H9 (cell line): ENCODE results near the gene NEK11. TPM values are rescaled to one million over a fixed set of nuclear protein-coding genes. Genes with fewer than 3 reads are reported as not detected.

ENCODE experiments used
- DNase-seq: peaks from one replicate; pipeline ENCODE4 v3.0.0-alpha.2; 2017
- H2AFZ ChIP-seq: one replicate; pipeline ENCODE4 v1.6.1; 2013; ENCODE audit warnings: mild to moderate bottlenecking, low read length, control low read depth, moderate library complexity
- H2AK5ac ChIP-seq: 2 replicates; pipeline ENCODE4 v1.6.1; 2013; ENCODE audit warnings: low read length, control low read depth, mixed read lengths; ENCODE audit not compliant: insufficient read length
- H2BK120ac ChIP-seq: one replicate; pipeline ENCODE4 v1.6.1; 2013; ENCODE audit warnings: low read depth, mild to moderate bottlenecking, low read length, control low read depth, inconsistent platforms; ENCODE audit not compliant: poor library complexity, severe bottlenecking
- H2BK12ac ChIP-seq: 2 replicates; pipeline ENCODE4 v1.6.1; 2013; ENCODE audit warnings: low read length, control low read depth, mixed read lengths, low read depth; ENCODE audit not compliant: insufficient read length
- H2BK15ac ChIP-seq: 2 replicates; pipeline ENCODE4 v1.6.1; 2013; ENCODE audit warnings: low read depth, low read length, control low read depth
- H2BK20ac ChIP-seq: one replicate; pipeline ENCODE4 v1.6.1; 2013; ENCODE audit warnings: low read depth, mild to moderate bottlenecking, low read length, control low read depth, inconsistent platforms; ENCODE audit not compliant: poor library complexity, severe bottlenecking
- H2BK5ac ChIP-seq: 2 replicates; pipeline ENCODE4 v1.6.1; 2013; ENCODE audit warnings: low read length, control low read depth, mixed read lengths; ENCODE audit not compliant: insufficient read length
- H3K14ac ChIP-seq: 2 replicates; pipeline ENCODE4 v1.6.1; 2013; ENCODE audit warnings: low read length, control low read depth; ENCODE audit not compliant: insufficient read depth
- H3K18ac ChIP-seq: 2 replicates; pipeline ENCODE4 v1.6.1; 2013; ENCODE audit warnings: low read depth, mild to moderate bottlenecking, mixed read lengths, low read length, control low read depth; ENCODE audit not compliant: insufficient read length
- H3K23ac ChIP-seq: 2 replicates; pipeline ENCODE4 v1.6.1; 2013; ENCODE audit warnings: low read length, control low read depth, mixed read lengths, low read depth; ENCODE audit not compliant: insufficient read length
- H3K23me2 ChIP-seq: 2 replicates; pipeline ENCODE4 v1.6.1; 2013; ENCODE audit warnings: low read depth, mild to moderate bottlenecking, mixed read lengths, low read length, control low read depth; ENCODE audit not compliant: insufficient read length, poor library complexity, severe bottlenecking
- H3K27ac ChIP-seq: 2 replicates; pipeline ENCODE4 v1.5.1; 2013; ENCODE audit warnings: low read length, control low read depth, mixed read lengths, low read depth; ENCODE audit not compliant: insufficient read length
- H3K27me3 ChIP-seq: 2 replicates; pipeline ENCODE4 v1.6.1; 2013; ENCODE audit warnings: low read length, control low read depth, inconsistent platforms; ENCODE audit not compliant: insufficient read depth
- H3K4ac ChIP-seq: 2 replicates; pipeline ENCODE4 v1.6.1; 2013; ENCODE audit warnings: low read depth, mild to moderate bottlenecking, control low read depth, inconsistent platforms, low read length, moderate library complexity
- H3K4me1 ChIP-seq: 2 replicates; pipeline ENCODE4 v1.6.1; 2013; ENCODE audit warnings: low read length, control low read depth, inconsistent platforms; ENCODE audit not compliant: insufficient read depth
- H3K4me2 ChIP-seq: 2 replicates; pipeline ENCODE4 v1.6.1; 2013; ENCODE audit warnings: low read length, control low read depth, mixed read lengths; ENCODE audit not compliant: insufficient read length, insufficient read depth
- H3K56ac ChIP-seq: 2 replicates; pipeline ENCODE4 v1.6.1; 2013; ENCODE audit warnings: low read depth, mild to moderate bottlenecking, mixed read lengths, low read length, control low read depth; ENCODE audit not compliant: insufficient read length
- H3K79me1 ChIP-seq: 2 replicates; pipeline ENCODE4 v1.6.1; 2013; ENCODE audit warnings: low read depth, mild to moderate bottlenecking, moderate library complexity, low read length, control low read depth, inconsistent platforms; ENCODE audit not compliant: insufficient read depth, poor library complexity, severe bottlenecking
- H3K79me2 ChIP-seq: 2 replicates; pipeline ENCODE4 v1.6.1; 2013; ENCODE audit warnings: low read length, control low read depth, inconsistent platforms; ENCODE audit not compliant: insufficient read depth
- H3K9ac ChIP-seq: 2 replicates; pipeline ENCODE4 v1.6.1; 2013; ENCODE audit warnings: low read length, control low read depth, mixed read lengths; ENCODE audit not compliant: insufficient read length; ENCODE audit errors: extremely low read depth
- H3K9me3 ChIP-seq: one replicate; pipeline ENCODE4 v1.6.1; 2013; ENCODE audit warnings: low read depth, low read length, inconsistent platforms; ENCODE audit not compliant: control insufficient read depth
- H3T11ph ChIP-seq: one replicate; pipeline ENCODE4 v1.6.1; 2013; ENCODE audit warnings: mild to moderate bottlenecking, low read length, control low read depth, inconsistent platforms
- H4K20me1 ChIP-seq: one replicate; pipeline ENCODE4 v1.6.1; 2013; ENCODE audit not compliant: control insufficient read depth, insufficient read length, insufficient read depth
- H4K5ac ChIP-seq: 2 replicates; pipeline ENCODE4 v1.6.1; 2013; ENCODE audit warnings: low read depth, mild to moderate bottlenecking, mixed read lengths, low read length, control low read depth; ENCODE audit not compliant: insufficient read length
- H4K8ac ChIP-seq: replicated peaks from 2 replicates; pipeline ENCODE4 v1.6.1; 2013; ENCODE audit warnings: low read length, control low read depth, mixed read lengths, low read depth; ENCODE audit not compliant: insufficient read length
- H4K91ac ChIP-seq: 2 replicates; pipeline ENCODE4 v1.6.1; 2013; ENCODE audit warnings: low read depth, mild to moderate bottlenecking, moderate library complexity, mixed read lengths, low read length, control low read depth; ENCODE audit not compliant: insufficient read length
- H3K27ac Mint-ChIP-seq, 3 experiments: 2 replicates in 2 of 3; 3 replicates in 1 of 3; pipeline ENCODE4 v1.8.0; 2020 to 2021; ENCODE audit warnings: mixed read lengths in 3 of 3, mild to moderate bottlenecking in 1 of 3, moderate library complexity in 1 of 3
- H3K27me3 Mint-ChIP-seq: 2 replicates; pipeline ENCODE4 v1.8.0; 2021; ENCODE audit warnings: low read depth, mild to moderate bottlenecking, moderate library complexity, mixed read lengths
- H3K36me3 Mint-ChIP-seq, 3 experiments: 2 replicates in 2 of 3; 3 replicates in 1 of 3; pipeline ENCODE4 v1.8.0; 2020 to 2021; ENCODE audit warnings: low read depth in 3 of 3, mixed read lengths in 3 of 3; ENCODE audit not compliant: insufficient read depth in 1 of 3
- H3K4me1 Mint-ChIP-seq, 2 experiments: 2 replicates each; pipeline ENCODE4 v1.8.0; 2020; ENCODE audit warnings: mixed read lengths in 2 of 2
- H3K4me3 Mint-ChIP-seq, 2 experiments: 2 replicates in 1 of 2; 3 replicates in 1 of 2; pipeline ENCODE4 v1.8.0; 2020 to 2021; ENCODE audit warnings: mild to moderate bottlenecking in 2 of 2, mixed read lengths in 2 of 2, moderate library complexity in 1 of 2
- H3K9me3 Mint-ChIP-seq, 2 experiments: 2 replicates in 1 of 2; 3 replicates in 1 of 2; pipeline ENCODE4 v1.8.0; 2020; ENCODE audit warnings: mild to moderate bottlenecking in 2 of 2, mixed read lengths in 2 of 2, moderate library complexity in 1 of 2
- CTCF ChIP-seq: fragments of 200-600 bp; sonication (generic); conservative IDR thresholded peaks from 3 replicates; pipeline ENCODE4 v1.8.0; 2021; ENCODE audit warnings: antibody characterized with exemption, mild to moderate bottlenecking
- WGBS: extraction: QIAGEN DNeasy Blood & Tissue Kit; methylation state at CpG from one replicate; pipeline ENCODE4 v1.1.7; 2013; ENCODE audit warnings: missing lambda C conversion rate, low lambda C conversion rate, mixed read lengths; ENCODE audit not compliant: insufficient read length; ENCODE audit errors: extremely low coverage; 5-methylcytosine and 5-hydroxymethylcytosine counted together
- total RNA-seq: library from RNA; stranded (reverse); gene quantifications from 2 replicates; pipeline ENCODE4 v1.2.1, GENCODE V29; 2021

NEK11 gene
- total RNA-seq, 1 experiment from 2014 or later, result 2.5 TPM

DNA sequence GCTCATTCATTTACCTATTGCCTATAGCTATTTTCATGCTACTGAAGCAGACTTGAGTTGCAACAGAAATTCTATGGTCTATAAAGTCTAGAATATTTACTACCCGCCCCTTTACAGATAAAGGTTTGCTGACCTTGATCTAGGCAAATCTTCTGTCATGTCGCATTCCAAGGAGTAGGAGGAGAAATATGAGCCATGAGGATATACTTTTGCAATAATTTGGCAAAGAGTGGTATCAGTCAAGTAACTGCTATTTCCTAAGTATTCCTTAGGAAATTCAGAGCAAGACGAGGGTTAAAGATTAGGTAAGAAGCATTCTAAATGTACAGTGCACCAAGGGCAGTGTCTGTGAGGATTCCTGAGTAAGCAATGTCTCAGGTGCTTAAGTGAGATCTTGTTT lies 233.8 kb downstream of the NEK11 start:
- Histone ChIP-seq H3K9ac (no peak overlapping the region), H4K20me1 (no peaks in the 10 kb centered on the region), H2BK15ac (no peak overlapping the region), H3K4me2 (no peak overlapping the region), H2BK120ac (no peak overlapping the region), H2BK20ac (no peak overlapping the region), H3K27me3 (no peaks in the 10 kb centered on the region), H3K79me2 (no peaks in the 10 kb centered on the region), H3K14ac (no peak overlapping the region), H2AK5ac (no peak overlapping the region), H2AFZ (no peak overlapping the region), H4K8ac (no peak overlapping the region), H3K79me1 (no peaks in the 10 kb centered on the region), H3T11ph (no peak overlapping the region), H3K4me1 (no peaks in the 10 kb centered on the region), H3K18ac (no peak overlapping the region), H3K23me2 (no peaks in the 10 kb centered on the region), H2BK12ac (no peak overlapping the region), H3K9me3 (no peaks in the 10 kb centered on the region), H3K56ac (no peak overlapping the region), H3K4ac (no peak overlapping the region), H4K5ac (no peak overlapping the region), H3K23ac (no peak overlapping the region), H2BK5ac (no peak overlapping the region), H3K27ac (no peak overlapping the region), H4K91ac (no peak overlapping the region)
- DNase-seq, result no peak
- no peak for TF ChIP-seq CTCF
- Mint-ChIP-seq H3K27ac (no peak overlapping the region), H3K4me1 (no peaks in the 10 kb centered on the region; a peak in 1 of 4 replicates), H3K36me3 (no peaks in the 10 kb centered on the region; a peak in 1 of 7 replicates), H3K4me3 (no peak overlapping the region), H3K27me3 (no peaks in the 10 kb centered on the region; the same call in none of the 2 replicates), H3K9me3 (peaks cover 7 to 18% of the 10 kb centered on the region in 2 experiments; a peak in 4 of 5 replicates)
- no CpG with 5 or more reads among the region's 3 CpGs for WGBS
